Measurements from ENCODE around the gene TRUB2.

GRCh38 chr9:128280084-128280622 is 42.1 kb downstream of the TRUB2 start:
- no peak for TF ChIP-seq CTCF (IDR thresholded peaks at IDR 0.05)
- TF ChIP-seq POLR2AphosphoS5 (IDR thresholded peaks at IDR 0.05; ENCODE audit: low read depth, low read length) = no peak

Measured in Panc1 (cell line).